Measurements from ENCODE around the gene MACROD1. TPM values are rescaled to one million over a fixed set of nuclear protein-coding genes. Genes with fewer than 3 reads are reported as not detected.
"Not testable (repeated sequence)": the region's sequence is repeated elsewhere in the genome, so short reads cannot be mapped to it uniquely, and the experiment has no call there.

Gene MACROD1
- total and polyA plus RNA-seq, 2 experiments from 2014 or later = 21.2 to 403 TPM

GRCh38 chr11:63978551-63979239, 187.2 kb downstream of the MACROD1 start:
- no peak for DNase-seq
- peaks cover 14% of the 10 kb centered on the region for H3K4me1 ChIP-seq (ENCODE audit: insufficient read depth)
- H3K4me2 ChIP-seq (ENCODE audit: unreplicated experiment) = no peak overlapping the region
- H3K36me3 ChIP-seq (ENCODE audit: low read depth) = no peaks in the 10 kb centered on the region
- no peak overlapping the region for H2AFZ ChIP-seq
- no peaks in the 10 kb centered on the region for H3F3A ChIP-seq (ENCODE audit: insufficient read depth)
- no peaks in the 10 kb centered on the region for H3K9me3 ChIP-seq (ENCODE audit: low read depth)
- in situ Hi-C loops (cut with MboI) = no loop called here
- H3K9ac ChIP-seq = no peak overlapping the region
- no peaks in the 10 kb centered on the region for H3K9me2 ChIP-seq (ENCODE audit: insufficient read depth)
- WGBS, 2 experiments (ENCODE audit: low coverage in 1 of 2, low lambda C conversion rate in 2 of 2, missing lambda C conversion rate in 2 of 2) = 47 to 53% methylated on average over 10 of the region's 10 CpGs
- TF ChIP-seq EZH2 (IDR thresholded peaks at IDR 0.05; ENCODE audit: insufficient read depth, poor library complexity, severe bottlenecking) (no peak), EZH2phosphoT487 (IDR thresholded peaks at IDR 0.05; ENCODE audit: insufficient read depth, low read depth) (no peak)
- peaks cover 87% of the 10 kb centered on the region for H3K79me2 ChIP-seq (ENCODE audit: insufficient read depth)
- H3K27ac ChIP-seq = no peak overlapping the region
- H4K20me1 ChIP-seq (ENCODE audit: insufficient read depth) = no peaks in the 10 kb centered on the region
- no peak overlapping the region for H3K4me3 ChIP-seq
- H3K27me3 ChIP-seq (replicated peaks; ENCODE audit: insufficient read depth) = no peaks in the 10 kb centered on the region

- peak within 1 kb of the TSS; percentile 85 for H3K4me2 ChIP-seq (ENCODE audit: unreplicated experiment)
- 0 to 3% methylated on average over 64 to 67 of the region's 67 CpGs for WGBS, 2 experiments (ENCODE audit: low coverage in 1 of 2, low lambda C conversion rate in 2 of 2, missing lambda C conversion rate in 2 of 2)
- peaks cover 14% of the 10 kb centered on the region for H3K4me1 ChIP-seq (ENCODE audit: insufficient read depth)
- H3K4me3 ChIP-seq = peak within 1 kb of the TSS; percentile 99
- TF ChIP-seq EZH2 (IDR thresholded peaks at IDR 0.05; ENCODE audit: insufficient read depth, poor library complexity, severe bottlenecking) (no peak), EZH2phosphoT487 (IDR thresholded peaks at IDR 0.05; ENCODE audit: insufficient read depth, low read depth) (no peak)
- H3K9me2 ChIP-seq (ENCODE audit: insufficient read depth) = no peaks in the 10 kb centered on the region
- H3K36me3 ChIP-seq (ENCODE audit: low read depth) = no peaks in the 10 kb centered on the region
- DNase-seq = peak; percentile 100
- peak within 1 kb of the TSS; percentile 90 for H3K27ac ChIP-seq
- H3F3A ChIP-seq (ENCODE audit: insufficient read depth) = no peaks in the 10 kb centered on the region
- in situ Hi-C loops (cut with MboI) = no loop called here
- H3K9ac ChIP-seq = peak within 1 kb of the TSS; percentile 95
- H3K27me3 ChIP-seq (replicated peaks; ENCODE audit: insufficient read depth) = no peaks in the 10 kb centered on the region
- no peaks in the 10 kb centered on the region for H4K20me1 ChIP-seq (ENCODE audit: insufficient read depth)
- no peaks in the 10 kb centered on the region for H3K9me3 ChIP-seq (ENCODE audit: low read depth)
- peak within 1 kb of the TSS; percentile 94 for H2AFZ ChIP-seq
- peaks cover 51% of the 10 kb centered on the region for H3K79me2 ChIP-seq (ENCODE audit: insufficient read depth)
Observed at GRCh38 chr11:63974259-63975143, 191.4 kb downstream of the MACROD1 start, which contains the start of gene COX8A. Gene COX8A, plus strand, starts transcription at chr11:63974620. Its CDS starts 61 bp downstream, at chr11:63974681.

GRCh38 chr11:63973912-63974258, 192.0 kb downstream of the MACROD1 start:
- peak overlapping the region; percentile 65 for H2AFZ ChIP-seq
- H3K9me3 ChIP-seq (ENCODE audit: low read depth); H3K27ac ChIP-seq; H3K9ac ChIP-seq; H3K9me2 ChIP-seq (ENCODE audit: insufficient read depth); H3F3A ChIP-seq (ENCODE audit: insufficient read depth); DNase-seq; in situ Hi-C loops (cut with MboI); H3K27me3 ChIP-seq (replicated peaks; ENCODE audit: insufficient read depth); H3K36me3 ChIP-seq (ENCODE audit: low read depth); H3K4me2 ChIP-seq (ENCODE audit: unreplicated experiment); H4K20me1 ChIP-seq (ENCODE audit: insufficient read depth): not testable (repeated sequence)
- peak overlapping the region; percentile 41; the same call in 1 of the 2 replicates for H3K4me3 ChIP-seq
- peaks cover 45% of the 10 kb centered on the region for H3K79me2 ChIP-seq (ENCODE audit: insufficient read depth)
- H3K4me1 ChIP-seq (ENCODE audit: insufficient read depth) = peaks cover 14% of the 10 kb centered on the region
- WGBS, 2 experiments (ENCODE audit: low coverage in 1 of 2, low lambda C conversion rate in 2 of 2, missing lambda C conversion rate in 2 of 2) = 64 to 69% methylated on average over 18 of the region's 18 CpGs

- H3K4me3 ChIP-seq = no peak overlapping the region
- no peaks in the 10 kb centered on the region for H3K36me3 ChIP-seq (ENCODE audit: low read depth)
- H3K79me2 ChIP-seq (ENCODE audit: insufficient read depth) = peaks cover 15% of the 10 kb centered on the region
- TF ChIP-seq EZH2 (IDR thresholded peaks at IDR 0.05; ENCODE audit: insufficient read depth, poor library complexity, severe bottlenecking) = no peak
- peaks cover 7% of the 10 kb centered on the region for H3K4me1 ChIP-seq (ENCODE audit: insufficient read depth)
- H4K20me1 ChIP-seq (ENCODE audit: insufficient read depth) = no peaks in the 10 kb centered on the region
- in situ Hi-C loops (cut with MboI) = no loop called here
- H3K9me3 ChIP-seq (ENCODE audit: low read depth) = no peaks in the 10 kb centered on the region
- H3K4me2 ChIP-seq (ENCODE audit: unreplicated experiment) = no peak overlapping the region
- no peaks in the 10 kb centered on the region for H3K27me3 ChIP-seq (replicated peaks; ENCODE audit: insufficient read depth)
- no peaks in the 10 kb centered on the region for H3F3A ChIP-seq (ENCODE audit: insufficient read depth)
- WGBS, 2 experiments (ENCODE audit: low coverage in 1 of 2, low lambda C conversion rate in 2 of 2, missing lambda C conversion rate in 2 of 2) = 65 to 66% methylated on average over 4 to 5 of the region's 5 CpGs
- H2AFZ ChIP-seq = no peak overlapping the region
- DNase-seq = no peak
- H3K27ac ChIP-seq = no peak overlapping the region
- no peaks in the 10 kb centered on the region for H3K9me2 ChIP-seq (ENCODE audit: insufficient read depth)
- no peak overlapping the region for H3K9ac ChIP-seq
Observed at GRCh38 chr11:63970902-63971301, 195.0 kb downstream of the MACROD1 start.

Measured in GM23248 (cell line).